ENCODE measurements around the gene WFDC10B.
"Not testable (repeated sequence)": the region's sequence is repeated elsewhere in the genome, so short reads cannot be mapped to it uniquely, and the experiment has no call there.

The WFDC10B gene

DNA sequence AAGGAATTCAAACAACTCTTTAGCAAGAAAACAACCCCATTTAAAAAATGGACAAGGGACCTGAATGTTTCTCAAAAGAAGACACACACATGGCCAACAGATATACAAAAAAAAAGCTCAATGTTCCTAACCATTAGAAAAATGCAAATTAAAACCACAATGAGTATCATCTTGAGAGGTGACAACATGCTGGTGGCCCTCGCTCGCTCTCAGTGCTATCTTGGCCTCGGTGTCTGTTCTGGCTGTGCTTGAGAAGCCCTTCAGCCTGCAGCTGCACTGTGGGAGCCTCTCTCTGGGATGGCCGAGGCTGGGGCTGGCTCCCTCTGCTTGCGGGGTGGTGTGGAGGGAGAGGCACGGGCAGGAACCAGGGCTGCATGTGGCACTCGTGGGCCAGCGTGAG lies 30.7 kb upstream of the WFDC10B start:
- DNase-seq = no peak
- Histone ChIP-seq H3K27me3 (no peaks in the 10 kb centered on the region; the same call in 1 of the 2 replicates), H3K4me3 (ENCODE audit: low read depth, low read length) (no peak overlapping the region), H3K9me3 (no peaks in the 10 kb centered on the region), H3K4me1 (no peaks in the 10 kb centered on the region), H3K36me3 (no peaks in the 10 kb centered on the region)
- TF ChIP-seq, protein P1, sequence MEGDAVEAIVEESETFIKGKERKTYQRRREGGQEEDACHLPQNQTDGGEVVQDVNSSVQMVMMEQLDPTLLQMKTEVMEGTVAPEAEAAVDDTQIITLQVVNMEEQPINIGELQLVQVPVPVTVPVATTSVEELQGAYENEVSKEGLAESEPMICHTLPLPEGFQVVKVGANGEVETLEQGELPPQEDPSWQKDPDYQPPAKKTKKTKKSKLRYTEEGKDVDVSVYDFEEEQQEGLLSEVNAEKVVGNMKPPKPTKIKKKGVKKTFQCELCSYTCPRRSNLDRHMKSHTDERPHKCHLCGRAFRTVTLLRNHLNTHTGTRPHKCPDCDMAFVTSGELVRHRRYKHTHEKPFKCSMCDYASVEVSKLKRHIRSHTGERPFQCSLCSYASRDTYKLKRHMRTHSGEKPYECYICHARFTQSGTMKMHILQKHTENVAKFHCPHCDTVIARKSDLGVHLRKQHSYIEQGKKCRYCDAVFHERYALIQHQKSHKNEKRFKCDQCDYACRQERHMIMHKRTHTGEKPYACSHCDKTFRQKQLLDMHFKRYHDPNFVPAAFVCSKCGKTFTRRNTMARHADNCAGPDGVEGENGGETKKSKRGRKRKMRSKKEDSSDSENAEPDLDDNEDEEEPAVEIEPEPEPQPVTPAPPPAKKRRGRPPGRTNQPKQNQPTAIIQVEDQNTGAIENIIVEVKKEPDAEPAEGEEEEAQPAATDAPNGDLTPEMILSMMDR (IDR thresholded peaks at IDR 0.05; ENCODE audit: low read depth, low read length) = no peak

DNA sequence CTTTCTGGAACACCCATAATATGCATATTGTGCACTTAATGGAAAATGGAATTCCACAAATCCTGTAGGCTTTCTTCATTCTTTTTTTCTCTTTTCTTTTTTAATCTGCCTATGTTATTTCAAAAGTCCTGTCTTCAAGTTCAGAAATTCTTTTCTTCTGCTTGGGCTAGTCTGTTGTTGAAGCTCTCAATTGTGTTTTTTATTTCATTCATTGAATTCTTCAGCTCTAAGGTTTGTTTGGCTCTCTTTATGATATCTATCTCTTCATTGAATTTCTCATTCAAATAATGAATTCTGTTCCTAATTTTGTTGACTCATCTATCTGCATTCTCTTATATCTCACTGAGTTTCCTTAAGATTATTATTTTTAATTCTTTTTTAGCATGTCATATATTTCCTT lies 27.4 kb upstream of the WFDC10B start:
- H3K4me1 ChIP-seq = no peaks in the 10 kb centered on the region
- H3K27me3 ChIP-seq = no peaks in the 10 kb centered on the region
- DNase-seq = no peak
- H3K9me3 ChIP-seq = no peaks in the 10 kb centered on the region
- TF ChIP-seq, protein P1 (IDR thresholded peaks at IDR 0.05; ENCODE audit: low read depth, low read length) = no peak
- H3K36me3 ChIP-seq = no peaks in the 10 kb centered on the region
- H3K4me3 ChIP-seq (ENCODE audit: low read depth, low read length) = no peak overlapping the region

DNA sequence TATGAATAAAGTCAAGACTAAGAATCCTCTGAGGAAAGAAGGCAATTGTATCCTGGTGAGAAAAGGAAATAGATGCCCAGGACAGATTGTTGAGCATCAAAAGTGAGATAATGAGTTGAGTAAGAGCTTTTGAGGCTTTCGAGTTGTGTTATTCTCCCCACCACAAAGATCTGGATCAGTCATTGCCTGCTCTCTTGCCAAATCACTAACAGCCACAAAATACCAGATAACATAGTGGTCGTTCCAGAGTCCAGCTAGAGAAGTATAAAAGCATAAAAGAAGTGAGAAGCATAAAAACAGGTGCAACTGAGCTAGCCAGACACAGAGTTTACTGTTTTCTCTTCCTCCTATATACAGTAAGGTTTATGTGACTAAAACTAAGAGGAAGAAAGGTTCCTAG lies 22.2 kb upstream of the WFDC10B start:
- no peak overlapping the region for H3K4me3 ChIP-seq (ENCODE audit: low read depth, low read length)
- no peaks in the 10 kb centered on the region for H3K27me3 ChIP-seq
- no peaks in the 10 kb centered on the region for H3K4me1 ChIP-seq
- no peaks in the 10 kb centered on the region for H3K9me3 ChIP-seq
- TF ChIP-seq, protein P1 (IDR thresholded peaks at IDR 0.05; ENCODE audit: low read depth, low read length) = no peak
- H3K36me3 ChIP-seq = no peaks in the 10 kb centered on the region
- DNase-seq = no peak

DNA sequence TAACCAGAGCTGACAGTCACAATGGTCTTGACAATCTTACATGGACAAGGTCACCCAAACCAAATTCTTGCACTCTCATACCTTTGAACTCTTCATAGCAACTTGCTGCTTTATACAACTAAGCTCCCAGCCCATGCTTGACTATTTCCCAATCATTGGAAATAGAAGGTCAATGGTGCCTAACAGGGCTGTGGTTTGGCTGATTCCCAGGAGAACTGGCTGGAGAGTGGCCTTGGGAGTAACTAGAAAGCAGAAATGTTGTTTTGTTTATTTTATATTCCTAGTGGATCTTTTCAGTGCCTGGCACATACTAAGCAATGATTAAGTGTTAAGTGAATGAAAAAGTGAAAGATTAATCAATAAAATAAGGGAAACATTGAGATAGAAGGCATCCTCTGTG lies 20.3 kb upstream of the WFDC10B start:
- Histone ChIP-seq H3K4me1 (no peaks in the 10 kb centered on the region), H3K27me3 (no peaks in the 10 kb centered on the region)
- TF ChIP-seq, protein P1 (IDR thresholded peaks at IDR 0.05; ENCODE audit: low read depth, low read length) = no peak

DNA sequence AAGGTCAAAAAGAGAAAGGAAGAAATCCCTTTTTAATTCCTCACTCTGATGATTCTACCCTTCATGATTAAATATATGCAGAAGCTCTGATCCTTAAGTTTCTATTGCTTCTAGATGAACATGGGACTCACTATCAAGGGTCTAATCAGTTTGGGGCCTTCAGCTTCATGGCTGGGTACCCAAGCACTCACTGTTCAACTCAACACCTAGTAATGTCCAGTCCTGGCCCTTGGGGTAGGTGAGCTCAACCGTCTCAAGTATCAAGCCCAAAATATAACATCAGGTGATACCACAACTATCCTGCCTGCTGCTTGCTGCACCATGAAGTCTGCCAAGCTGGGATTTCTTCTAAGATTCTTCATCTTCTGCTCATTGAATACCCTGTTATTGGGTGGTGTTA lies 17.2 kb upstream of the WFDC10B start, which contains the start of gene SPINT4:
Gene SPINT4 (plus strand): TSS at position 301 of the 400 bp plus-strand sequence. CDS start 21 bp downstream, at position 322.
- Histone ChIP-seq H3K27me3 (no peaks in the 10 kb centered on the region), H3K9me3 (no peaks in the 10 kb centered on the region), H3K4me1 (no peaks in the 10 kb centered on the region), H3K36me3 (no peaks in the 10 kb centered on the region), H3K4me3 (ENCODE audit: low read depth, low read length) (no peak within 1 kb of the TSS)
- TF ChIP-seq, protein P1 (IDR thresholded peaks at IDR 0.05; ENCODE audit: low read depth, low read length) = no peak
- DNase-seq = no peak

More for the DNA sequence above, 20.3 kb upstream of the WFDC10B start:
- Histone ChIP-seq H3K4me3 (ENCODE audit: low read depth, low read length) (no peak overlapping the region), H3K36me3 (no peaks in the 10 kb centered on the region), H3K9me3 (no peaks in the 10 kb centered on the region)
- DNase-seq = no peak

DNA sequence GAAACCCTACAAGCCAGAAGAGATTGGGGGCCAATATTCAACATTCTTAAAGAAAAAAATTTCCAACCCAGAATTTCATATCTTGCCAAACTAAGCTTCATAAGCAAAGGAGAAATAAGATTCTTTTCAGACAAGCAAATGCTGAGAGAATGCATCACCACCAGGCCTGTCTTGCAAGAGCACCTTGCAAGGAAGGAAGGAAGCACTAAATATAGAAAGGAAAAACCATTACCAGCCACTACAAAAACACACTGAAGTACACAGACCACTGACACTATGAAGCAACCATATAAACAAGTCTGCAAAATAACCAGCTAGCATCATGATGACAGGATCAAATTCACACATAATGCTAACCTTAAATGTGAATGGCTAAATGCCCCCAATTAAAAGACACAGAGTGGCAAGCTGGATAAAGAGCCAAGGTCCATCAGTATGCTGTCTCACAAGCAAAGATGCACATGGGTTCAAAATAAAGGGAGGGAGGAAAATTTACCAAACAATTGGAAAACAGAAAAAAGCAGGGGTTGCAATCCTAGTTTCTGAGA lies 11.4 kb upstream of the WFDC10B start:
- not testable (repeated sequence) for H3K4me3 ChIP-seq (ENCODE audit: low read depth, low read length); H3K4me1 ChIP-seq; H3K36me3 ChIP-seq; DNase-seq; H3K27me3 ChIP-seq; H3K9me3 ChIP-seq
